GM21381 (cell line): ENCODE results near the gene KRTAP5-8.
"Not testable (repeated sequence)": the region's sequence is repeated elsewhere in the genome, so short reads cannot be mapped to it uniquely, and the experiment has no call there.

ENCODE experiments used
- ATAC-seq: cut with Tn5 transposase; IDR thresholded peaks from one replicate; pipeline ENCODE4 v1.9.1; 2021; ENCODE audit warnings: mild to moderate bottlenecking, moderate library complexity; ENCODE audit not compliant: unreplicated experiment

The KRTAP5-8 gene

DNA sequence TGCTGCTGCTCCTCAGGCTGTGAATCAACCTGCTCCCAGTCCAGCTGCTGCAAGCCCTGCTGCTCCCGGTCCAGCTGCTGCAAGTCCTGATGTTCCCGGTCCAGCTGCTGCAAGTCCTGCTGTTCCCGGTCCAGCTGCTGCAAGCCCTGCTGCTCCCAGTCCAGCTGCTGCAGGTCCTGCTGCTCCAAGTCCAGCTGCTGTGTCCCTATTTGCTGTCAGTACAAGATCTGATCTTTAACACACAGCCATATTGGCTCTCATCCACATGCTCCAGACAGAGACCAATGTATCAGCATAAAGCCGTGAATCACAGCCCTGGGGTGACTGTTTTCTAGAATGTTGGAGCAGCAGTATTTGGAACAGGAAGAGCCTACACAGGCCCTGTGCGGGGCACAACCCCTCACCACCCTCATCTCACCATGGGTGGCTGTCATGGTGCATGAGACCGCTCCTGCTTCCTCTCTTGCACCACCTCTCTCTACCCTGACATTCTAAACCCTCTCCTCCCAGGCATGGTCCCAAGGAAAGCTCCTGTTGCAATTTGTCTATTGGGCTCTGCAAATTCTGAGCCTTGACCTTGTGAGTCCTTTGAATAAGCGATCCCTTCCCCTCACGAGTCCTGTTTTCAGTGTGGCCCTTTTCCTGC, 31.0 kb downstream of the KRTAP5-8 start:
- no peak for ATAC-seq

DNA sequence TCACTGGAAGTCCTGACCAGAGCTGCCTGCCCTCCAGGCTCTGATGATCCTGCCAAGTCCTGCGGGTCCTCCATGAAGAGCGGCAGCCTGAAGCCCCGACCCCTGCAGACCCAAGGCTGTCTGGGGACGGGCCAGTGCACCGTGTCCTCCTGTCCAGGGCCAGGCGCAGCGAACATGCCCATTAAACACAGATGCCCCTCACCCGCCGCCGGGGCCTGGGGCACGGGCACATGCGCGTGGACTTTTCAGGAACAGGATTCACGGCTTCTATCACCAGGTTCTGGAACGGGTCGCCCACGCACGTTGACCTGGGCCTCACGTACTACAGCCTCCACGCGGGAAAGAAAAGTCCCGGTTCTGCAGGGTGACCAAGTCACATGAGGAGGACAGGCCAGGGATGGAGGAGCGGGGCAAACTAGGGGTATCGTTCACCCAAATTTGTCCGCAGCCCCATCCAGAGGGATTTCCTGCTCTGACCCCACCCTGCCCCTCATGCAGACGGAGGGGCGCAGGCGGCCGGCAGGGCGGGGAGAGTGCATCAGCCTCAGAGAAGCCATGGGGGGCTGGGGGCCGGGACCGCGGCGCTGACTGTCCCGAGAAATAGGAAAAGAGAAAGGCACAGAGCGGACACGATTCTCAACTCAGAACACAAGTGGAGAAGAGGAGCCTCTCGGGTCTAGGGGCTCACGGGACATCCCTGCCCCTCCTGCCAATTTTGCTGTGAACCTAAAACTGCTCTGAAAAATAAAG, 33.5 kb downstream of the KRTAP5-8 start:
- ATAC-seq: not testable (repeated sequence)

GRCh38 chr11:71572811-71573210, 35.0 kb downstream of the KRTAP5-8 start:
- ATAC-seq: no peak

GRCh38 chr11:71574418-71574817, 36.6 kb downstream of the KRTAP5-8 start:
- ATAC-seq: no peak

DNA sequence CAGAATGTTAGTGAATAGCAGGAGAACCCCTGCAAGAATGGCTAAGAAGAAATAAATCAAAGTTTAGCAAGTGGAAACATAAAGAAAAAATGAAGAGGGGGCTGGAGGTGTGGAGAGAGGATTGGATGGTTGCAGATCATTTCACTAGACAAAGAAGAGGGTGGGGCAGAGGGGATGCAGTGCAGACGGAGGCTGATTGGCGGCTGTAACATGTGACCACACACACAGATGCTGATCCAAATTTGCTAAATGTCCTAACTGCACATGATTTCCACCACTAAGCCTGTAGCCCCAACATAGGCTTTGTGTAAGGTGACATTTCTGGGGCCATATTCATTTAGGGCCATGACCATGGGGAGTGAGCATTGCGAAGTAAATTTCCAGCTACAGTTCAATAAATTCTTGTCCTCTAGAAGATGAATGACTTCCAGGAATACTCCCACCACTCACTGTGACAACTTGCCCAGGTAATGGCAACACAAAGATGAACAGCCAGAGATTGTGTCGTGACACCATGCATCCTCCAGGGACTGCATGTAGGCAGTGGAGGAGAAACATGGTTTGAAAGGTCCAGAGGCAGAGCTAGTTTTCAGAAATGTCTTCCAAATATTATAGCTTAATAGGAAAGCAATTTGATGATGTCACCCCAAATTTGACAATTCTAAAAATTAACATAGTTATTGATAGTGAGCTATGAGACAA, 38.0 kb downstream of the KRTAP5-8 start:
- ATAC-seq: no peak

DNA sequence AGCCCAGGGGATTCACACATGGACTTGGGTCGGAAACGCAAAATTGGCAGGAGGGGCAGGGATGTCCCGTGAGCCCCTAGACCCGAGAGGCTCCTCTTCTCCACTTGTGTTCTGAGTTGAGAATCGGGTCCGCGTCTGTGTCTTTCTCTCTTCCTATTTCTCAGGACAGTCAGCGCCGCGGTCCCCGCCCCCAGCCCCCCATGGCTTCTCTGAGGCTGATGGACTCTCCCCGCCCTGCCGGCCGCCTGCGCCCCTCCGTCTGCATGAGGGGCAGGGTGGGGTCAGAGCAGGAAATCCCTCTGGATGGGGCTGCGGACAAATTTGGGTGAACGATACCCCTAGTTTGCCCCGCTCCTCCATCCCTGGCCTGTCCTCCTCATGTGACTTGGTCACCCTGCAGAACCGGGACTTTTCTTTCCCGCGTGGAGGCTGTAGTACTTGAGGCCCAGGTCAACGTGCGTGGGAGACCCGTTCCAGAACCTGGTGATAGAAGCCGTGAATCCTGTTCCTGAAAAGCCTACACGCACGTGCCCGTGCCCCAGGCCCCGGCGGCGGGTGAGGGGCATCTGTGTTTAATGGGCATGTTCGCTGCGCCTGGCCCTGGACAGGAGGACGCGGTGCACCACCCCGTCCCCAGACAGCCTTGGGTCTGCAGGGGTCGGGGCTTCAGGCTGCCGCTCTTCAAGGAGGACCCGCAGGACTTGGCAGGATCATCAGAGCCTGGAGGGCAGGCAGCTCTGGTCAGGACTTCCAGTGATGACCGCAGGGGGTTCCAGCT, 39.1 kb downstream of the KRTAP5-8 start:
- not testable (repeated sequence) for ATAC-seq

DNA sequence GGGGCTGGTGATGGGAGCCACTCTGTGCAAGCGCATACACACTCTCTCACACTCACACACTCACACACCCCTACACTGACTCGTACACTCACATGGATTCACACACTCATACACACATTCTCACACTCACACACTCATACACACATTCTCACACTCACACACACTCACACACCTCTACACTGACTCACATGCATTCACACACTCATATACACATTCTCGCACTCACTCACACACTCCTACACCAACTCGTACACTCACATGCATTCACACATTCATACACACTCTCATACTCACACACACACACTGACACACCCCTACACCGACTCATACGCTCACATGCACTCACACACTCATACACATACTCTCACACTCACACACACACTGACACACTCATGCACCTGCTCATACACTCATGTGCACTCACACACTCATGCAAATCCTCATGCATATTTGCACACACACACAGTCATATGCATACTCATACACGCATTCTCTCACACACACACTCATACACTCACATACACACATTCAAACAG, 39.7 kb downstream of the KRTAP5-8 start:
- ATAC-seq: no peak

- not testable (repeated sequence) for ATAC-seq
These were observed 41.7 kb downstream of the KRTAP5-8 start for GRCh38 chr11:71579513-71579912.

GRCh38 chr11:71580057-71581003, 42.5 kb downstream of the KRTAP5-8 start:
- ATAC-seq: no peak

GRCh38 chr11:71581826-71582225, 44.0 kb downstream of the KRTAP5-8 start:
- ATAC-seq: no peak

DNA sequence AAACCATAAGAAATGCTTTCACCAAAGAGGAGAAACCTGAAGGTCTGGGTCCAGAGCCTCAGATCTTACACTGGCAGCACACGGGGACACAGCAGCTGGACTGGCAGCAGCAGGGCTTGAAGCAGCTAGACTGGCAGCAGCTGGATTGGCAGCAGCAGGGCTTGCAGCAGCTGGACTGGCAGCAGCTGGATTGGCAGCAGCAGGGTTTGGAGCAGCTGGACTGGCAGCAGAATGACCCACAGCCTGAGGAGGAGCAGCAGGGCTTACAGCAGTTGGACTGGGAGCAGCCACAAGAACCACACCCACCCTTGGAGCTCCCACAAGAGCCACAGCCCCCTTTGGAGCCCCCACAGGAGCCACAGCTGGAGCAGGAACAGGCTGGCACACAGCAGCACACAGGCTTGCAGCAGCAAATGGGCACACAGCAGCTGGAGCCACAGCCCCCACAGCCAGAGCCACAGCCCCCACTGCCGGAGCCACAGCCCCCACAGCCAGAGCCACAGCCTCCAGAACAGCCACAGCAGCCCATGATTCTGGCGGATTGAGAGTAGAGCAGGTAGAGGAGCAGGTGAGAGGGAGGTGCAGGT, 44.6 kb downstream of the KRTAP5-8 start, which contains the start of gene KRTAP5-11:
TSS of gene KRTAP5-11 (minus strand) at position 567 of the 587 bp plus-strand sequence. CDS start at position 529, 38 bp downstream.
- no peak for ATAC-seq

DNA sequence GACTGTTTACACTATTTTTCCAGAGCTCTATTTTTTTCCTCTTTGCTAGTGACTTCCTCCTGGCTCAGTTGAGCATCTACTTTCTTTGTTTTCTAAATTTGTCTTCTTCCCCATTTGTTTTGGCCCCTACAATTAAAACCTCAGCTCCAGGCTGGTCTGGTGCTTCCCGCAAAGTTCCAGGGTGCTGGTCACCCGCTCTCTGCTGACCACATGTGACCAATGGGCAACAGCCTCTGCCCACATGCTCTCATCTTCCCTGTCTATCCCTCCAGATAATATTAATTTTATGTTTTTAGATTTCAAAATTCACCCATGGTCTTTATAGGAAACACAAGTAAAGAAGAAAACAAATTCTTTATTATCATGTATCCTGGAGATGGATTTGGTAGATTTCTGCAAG, 45.1 kb downstream of the KRTAP5-8 start:
- ATAC-seq: not testable (repeated sequence)

GRCh38 chr11:71585673-71586072, 47.8 kb downstream of the KRTAP5-8 start:
- ATAC-seq: not testable (repeated sequence)

- not testable (repeated sequence) for ATAC-seq
These were observed 50.5 kb downstream of the KRTAP5-8 start for GRCh38 chr11:71588314-71588713.
